Measurements from ENCODE around the gene PIGS. TPM values are rescaled to one million over a fixed set of nuclear protein-coding genes. Genes with fewer than 3 reads are reported as not detected.

Gene PIGS
- total and polyA plus RNA-seq, 2 of the 13 experiments (the other 11 are each of a cell fraction or from before 2014, with no cell fraction given): 31.7 to 42.6 TPM

GRCh38 chr17:28552176-28552999 lies 18.9 kb downstream of the PIGS start, which contains the start of gene UNC119 (continued):
- TF ChIP-seq ZBTB40 (IDR thresholded peaks at IDR 0.05) (no peak), ZBTB40 (CRISPR knock-in tag; IDR thresholded peaks at IDR 0.05) (0 out of 2 replicates have a peak, but pooled peaks have one; percentile 31), HIVEP1 (CRISPR knock-in tag; IDR thresholded peaks at IDR 0.05) (0 out of 2 replicates have a peak, but pooled peaks have one; percentile 33), ZUFSP (CRISPR knock-in tag; IDR thresholded peaks at IDR 0.05; ENCODE audit: borderline replicate concordance) (no peak), FOXP4 (CRISPR knock-in tag; IDR thresholded peaks at IDR 0.05) (no peak), FOSL2 (CRISPR knock-in tag; IDR thresholded peaks at IDR 0.05) (no peak), SYNCRIP (IDR thresholded peaks at IDR 0.05; ENCODE audit: insufficient read depth, low read depth, low read length) (no peak), STAG1 (CRISPR knock-in tag; IDR thresholded peaks at IDR 0.05) (no peak), WIZ (CRISPR knock-in tag; IDR thresholded peaks at IDR 0.05) (no peak), NFIB (CRISPR knock-in tag; IDR thresholded peaks at IDR 0.05; ENCODE audit: borderline replicate concordance) (no peak), JUND (CRISPR knock-in tag; IDR thresholded peaks at IDR 0.05) (no peak), ZFP1 (CRISPR knock-in tag; IDR thresholded peaks at IDR 0.05) (no peak), TCF7 (IDR thresholded peaks at IDR 0.05; ENCODE audit: low read depth) (no peak)
- TF ChIP-seq, protein P1, sequence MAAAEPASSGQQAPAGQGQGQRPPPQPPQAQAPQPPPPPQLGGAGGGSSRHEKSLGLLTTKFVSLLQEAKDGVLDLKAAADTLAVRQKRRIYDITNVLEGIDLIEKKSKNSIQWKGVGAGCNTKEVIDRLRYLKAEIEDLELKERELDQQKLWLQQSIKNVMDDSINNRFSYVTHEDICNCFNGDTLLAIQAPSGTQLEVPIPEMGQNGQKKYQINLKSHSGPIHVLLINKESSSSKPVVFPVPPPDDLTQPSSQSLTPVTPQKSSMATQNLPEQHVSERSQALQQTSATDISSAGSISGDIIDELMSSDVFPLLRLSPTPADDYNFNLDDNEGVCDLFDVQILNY (CRISPR knock-in tag; conservative IDR thresholded peaks at IDR 0.05): no peak
